HG02870 (cell line): ENCODE results near the gene ATP13A5.

Experiments used
- ATAC-seq: cut with Tn5 transposase; IDR thresholded peaks from one replicate; pipeline ENCODE4 v1.9.1; 2021; ENCODE audit warnings: mild to moderate bottlenecking, moderate library complexity; ENCODE audit not compliant: unreplicated experiment

Gene ATP13A5, protein sequence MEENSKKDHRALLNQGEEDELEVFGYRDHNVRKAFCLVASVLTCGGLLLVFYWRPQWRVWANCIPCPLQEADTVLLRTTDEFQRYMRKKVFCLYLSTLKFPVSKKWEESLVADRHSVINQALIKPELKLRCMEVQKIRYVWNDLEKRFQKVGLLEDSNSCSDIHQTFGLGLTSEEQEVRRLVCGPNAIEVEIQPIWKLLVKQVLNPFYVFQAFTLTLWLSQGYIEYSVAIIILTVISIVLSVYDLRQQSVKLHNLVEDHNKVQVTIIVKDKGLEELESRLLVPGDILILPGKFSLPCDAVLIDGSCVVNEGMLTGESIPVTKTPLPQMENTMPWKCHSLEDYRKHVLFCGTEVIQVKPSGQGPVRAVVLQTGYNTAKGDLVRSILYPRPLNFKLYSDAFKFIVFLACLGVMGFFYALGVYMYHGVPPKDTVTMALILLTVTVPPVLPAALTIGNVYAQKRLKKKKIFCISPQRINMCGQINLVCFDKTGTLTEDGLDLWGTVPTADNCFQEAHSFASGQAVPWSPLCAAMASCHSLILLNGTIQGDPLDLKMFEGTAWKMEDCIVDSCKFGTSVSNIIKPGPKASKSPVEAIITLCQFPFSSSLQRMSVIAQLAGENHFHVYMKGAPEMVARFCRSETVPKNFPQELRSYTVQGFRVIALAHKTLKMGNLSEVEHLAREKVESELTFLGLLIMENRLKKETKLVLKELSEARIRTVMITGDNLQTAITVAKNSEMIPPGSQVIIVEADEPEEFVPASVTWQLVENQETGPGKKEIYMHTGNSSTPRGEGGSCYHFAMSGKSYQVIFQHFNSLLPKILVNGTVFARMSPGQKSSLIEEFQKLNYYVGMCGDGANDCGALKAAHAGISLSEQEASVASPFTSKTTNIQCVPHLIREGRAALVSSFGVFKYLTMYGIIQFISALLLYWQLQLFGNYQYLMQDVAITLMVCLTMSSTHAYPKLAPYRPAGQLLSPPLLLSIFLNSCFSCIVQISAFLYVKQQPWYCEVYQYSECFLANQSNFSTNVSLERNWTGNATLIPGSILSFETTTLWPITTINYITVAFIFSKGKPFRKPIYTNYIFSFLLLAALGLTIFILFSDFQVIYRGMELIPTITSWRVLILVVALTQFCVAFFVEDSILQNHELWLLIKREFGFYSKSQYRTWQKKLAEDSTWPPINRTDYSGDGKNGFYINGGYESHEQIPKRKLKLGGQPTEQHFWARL

DNA sequence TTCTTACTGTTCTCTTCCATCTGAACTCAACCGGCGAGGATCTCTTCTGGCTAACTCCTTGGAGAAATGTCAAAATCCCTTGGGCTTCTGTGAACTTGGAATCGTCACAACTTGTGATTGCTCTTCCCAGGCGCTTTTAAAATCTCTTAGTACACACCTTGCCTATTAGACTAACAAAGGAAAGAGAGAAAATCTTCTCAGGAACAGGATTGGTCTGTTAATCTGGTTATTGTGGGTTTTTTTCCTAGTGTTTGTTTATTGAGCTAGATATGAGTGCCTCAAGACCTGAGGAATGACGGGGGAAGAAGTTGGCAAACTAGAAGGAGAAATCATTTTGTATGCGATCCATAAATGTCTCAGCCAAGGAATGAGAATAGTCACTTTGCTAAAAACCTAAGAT is at the start of gene ATP13A5:
Gene ATP13A5 (minus strand): TSS at position 48 of the 400 bp plus-strand sequence. CDS start 28 bp downstream, at position 20.
- ATAC-seq, result no peak

DNA sequence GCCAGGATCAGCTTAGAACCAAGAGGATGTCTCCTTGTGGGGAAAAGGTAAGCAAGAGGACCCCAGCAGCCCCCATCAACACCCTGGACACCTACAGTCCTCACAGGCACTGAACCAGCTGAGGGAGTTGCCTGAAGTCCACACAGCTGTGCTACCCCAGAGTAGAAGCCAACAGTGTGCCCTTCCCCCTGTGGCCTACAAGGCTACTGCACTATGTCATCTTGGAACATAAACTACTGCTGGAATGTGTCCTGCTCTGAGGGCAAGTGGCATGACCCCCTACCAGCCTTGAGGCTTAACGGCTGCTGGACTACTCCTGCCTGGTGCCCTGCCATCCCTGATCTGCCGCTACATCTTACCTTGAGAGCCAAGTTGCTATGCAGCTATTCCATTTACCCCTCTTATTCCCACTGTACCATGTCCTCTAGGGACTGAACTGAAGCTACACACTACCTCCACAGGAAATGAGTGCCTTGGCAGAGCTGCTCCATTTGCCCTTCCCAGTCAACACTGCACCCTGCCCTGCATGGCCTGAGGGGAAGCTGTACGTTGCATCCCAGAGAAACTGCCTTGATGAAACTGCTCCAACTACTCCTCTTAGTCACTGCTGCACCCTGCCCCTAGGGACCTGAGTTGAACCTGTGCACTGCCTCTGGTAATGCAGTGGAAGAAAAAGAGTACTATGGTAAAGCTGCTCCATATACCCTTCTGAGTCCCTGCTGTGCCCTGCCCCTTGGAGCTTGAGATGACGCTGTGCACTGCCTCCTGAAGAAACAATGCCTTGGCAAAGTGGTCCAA is 40.2 kb upstream of the ATP13A5 start:
- ATAC-seq, result no peak

DNA sequence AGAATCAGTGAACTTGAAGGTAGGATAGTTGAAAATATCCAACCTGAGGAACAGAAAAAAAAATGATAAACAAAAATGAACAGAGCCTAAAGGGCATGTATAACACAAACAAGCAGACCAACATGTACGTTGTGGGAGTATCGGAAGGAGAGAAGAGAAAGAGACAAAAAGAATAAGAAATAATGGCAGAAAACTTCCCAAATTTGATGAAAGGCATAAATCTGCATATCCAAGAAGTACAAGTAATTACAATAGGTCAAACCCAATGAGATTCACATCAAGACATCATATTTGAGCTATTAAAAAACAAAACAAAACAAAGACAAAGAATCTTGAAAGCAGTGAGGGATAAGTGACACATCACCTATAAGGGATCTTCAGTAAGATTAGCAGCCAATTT is 38.1 kb upstream of the ATP13A5 start:
- ATAC-seq, result no peak

DNA sequence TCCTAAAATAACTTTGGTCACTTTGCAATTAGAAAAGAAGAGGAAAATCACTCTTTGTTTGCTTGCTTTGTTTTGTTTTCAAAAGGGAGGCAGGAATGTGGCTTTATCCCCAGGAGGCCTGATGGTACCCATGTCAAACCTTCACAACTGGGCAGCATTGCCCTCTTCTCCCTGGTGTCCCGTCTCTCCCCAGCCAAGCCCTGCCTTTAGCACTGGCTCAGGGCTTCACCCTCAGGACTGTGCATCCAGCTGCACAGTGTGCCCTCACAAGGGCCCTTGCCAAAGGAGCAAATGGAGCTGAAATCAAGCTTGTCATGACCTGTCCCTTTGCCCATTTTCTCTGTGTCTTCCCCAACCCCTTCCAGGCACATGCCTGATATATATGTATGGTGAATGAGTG is 29.1 kb upstream of the ATP13A5 start:
- no peak for ATAC-seq

DNA sequence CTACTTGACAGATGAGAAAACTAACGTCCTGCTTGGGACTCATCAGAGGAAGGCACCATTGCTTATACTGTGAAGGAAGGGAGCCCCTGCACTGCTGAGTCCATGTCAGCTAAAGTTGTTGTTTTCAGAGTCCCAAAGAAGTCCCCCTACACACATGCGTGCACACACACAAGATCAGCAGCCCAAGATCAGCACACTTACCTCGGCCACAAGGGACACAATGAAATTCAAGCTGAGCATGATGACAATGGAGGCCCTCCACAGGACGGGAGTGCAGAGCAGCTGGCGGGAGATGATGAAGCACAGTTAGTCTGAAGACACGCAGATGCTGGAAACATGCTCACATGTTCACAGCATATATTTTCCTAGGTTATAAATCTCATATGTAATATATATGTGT is 28.6 kb upstream of the ATP13A5 start:
- ATAC-seq, result no peak

DNA sequence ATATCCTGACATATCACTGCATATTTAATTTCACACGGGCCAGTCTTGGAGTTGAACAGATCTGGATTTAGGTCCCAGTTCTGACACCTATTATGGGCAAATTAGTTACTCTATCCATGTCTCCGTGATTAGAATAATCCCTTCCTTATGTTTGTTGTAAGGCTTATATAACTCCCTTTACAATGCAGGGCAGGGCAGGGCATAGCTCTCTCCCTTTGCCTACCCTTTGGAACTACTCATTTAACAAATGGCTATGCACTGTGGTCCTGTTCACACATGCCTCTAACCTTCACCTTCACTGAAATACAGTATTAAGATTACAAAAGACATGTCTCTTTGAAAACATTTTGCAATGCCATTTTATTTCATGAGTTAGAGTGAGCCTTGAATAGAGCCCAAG is 24.8 kb upstream of the ATP13A5 start:
- no peak for ATAC-seq

DNA sequence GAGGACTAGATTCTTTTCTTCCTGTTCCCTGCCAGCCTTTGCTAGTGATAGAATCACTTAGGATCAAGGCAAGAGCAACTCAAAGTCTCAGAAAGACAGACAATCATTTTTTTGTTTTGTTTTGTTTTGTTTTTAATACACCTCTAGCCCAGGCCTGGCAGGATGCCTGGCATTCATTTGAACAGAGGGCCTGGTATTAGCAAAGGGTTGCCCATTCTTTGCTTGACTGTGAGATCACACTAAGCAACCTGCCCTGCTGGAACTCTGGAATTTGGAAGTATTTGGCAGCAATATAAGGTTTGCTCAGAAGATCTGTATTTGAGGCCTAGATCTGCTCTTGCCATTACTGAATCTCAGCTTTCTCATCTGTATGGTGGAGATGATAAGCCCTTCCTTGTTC is 21.8 kb upstream of the ATP13A5 start:
- no peak for ATAC-seq

DNA sequence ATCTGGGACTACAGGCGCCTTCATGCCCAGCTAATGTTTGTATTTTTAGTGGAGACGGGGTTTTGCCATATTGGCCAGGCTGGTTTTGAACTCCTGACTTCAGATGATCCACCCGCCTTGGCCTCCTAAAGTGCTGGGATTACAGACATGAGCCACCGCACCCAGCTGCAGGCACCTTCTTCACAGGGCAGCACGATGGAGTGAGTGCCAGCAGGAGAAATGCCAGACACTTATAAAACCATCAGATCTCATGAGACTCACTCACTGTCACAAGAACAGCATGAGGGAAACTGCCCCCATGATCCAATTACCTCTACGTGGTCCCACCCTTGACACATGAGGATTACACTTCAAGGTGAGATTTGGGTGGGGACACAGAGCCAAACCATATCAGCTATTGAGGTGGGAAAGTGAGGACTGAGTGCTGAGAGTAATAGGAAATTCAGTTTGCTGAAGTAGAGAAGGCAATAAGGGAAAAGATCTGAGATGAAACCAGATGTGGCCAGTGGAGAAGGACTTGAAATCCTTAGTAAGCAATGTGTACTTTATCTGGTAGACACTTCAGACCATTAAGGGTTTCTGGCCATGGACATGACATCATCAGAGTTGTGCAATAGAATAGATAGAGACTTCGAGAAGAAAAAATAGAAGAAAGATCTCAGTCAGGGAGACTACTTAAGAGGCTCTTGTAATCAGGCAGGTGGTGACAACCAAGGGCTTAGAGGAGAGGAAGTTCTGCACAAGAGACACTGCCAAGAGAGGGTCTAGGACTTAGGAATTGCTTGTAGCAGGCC is 18.1 kb upstream of the ATP13A5 start:
- no peak for ATAC-seq

DNA sequence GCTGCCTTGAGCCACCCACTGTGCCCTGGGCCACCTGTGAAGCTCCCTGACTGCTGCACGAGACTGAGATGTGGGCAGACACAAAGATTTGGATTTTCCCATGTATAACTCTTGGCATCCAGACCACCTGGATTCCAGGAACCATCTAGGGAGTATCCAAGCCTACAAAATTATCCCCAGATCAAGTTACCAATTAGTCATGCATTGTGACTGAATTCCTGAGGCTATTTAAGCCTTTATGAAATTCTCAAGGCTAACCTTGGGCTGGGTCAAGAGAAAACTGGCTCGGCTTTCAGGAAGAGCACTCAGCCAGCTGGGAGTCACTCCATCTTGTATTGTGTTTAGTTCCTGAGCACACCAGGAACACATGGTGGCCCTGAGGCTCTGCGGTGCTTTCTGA is 13.3 kb upstream of the ATP13A5 start:
- ATAC-seq, result no peak

DNA sequence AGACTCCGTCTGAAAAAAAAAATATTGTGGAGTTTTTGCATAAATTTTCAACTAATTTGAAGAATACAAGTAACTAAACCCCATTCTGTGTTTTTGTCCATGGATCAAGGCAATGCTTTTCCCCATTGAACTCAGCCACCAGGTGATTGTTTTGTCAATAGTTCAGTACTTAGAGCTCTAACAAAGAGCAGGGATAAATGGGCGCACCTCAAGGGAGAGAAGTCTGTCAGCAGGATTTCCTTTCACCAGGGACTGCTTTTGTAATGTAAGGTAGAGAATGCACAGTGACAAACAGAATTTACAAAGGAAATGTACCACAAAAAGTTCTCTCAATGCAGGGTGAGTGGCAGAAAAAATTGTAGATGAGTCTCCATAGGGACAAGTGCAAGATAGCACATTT is 10.8 kb upstream of the ATP13A5 start:
- no peak for ATAC-seq

DNA sequence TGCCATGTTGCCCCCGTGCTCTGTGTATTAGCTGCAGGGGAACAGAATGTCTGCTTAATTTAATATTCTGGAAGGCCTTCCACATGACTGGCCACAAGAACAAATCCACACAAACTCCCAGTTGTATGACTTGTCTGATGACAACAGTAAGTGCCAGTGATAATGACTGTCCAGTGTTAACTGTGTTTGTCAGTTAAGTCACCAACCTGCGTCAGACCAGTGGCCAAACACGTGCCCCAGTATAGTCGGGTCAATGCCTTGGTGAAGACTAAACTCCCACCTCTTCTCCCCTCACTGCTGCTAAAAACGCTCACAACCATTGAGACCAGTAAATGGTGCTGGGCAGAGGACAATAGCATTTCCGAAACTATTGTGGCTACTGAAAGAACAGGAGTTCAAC is 9.8 kb upstream of the ATP13A5 start:
- ATAC-seq, result no peak

DNA sequence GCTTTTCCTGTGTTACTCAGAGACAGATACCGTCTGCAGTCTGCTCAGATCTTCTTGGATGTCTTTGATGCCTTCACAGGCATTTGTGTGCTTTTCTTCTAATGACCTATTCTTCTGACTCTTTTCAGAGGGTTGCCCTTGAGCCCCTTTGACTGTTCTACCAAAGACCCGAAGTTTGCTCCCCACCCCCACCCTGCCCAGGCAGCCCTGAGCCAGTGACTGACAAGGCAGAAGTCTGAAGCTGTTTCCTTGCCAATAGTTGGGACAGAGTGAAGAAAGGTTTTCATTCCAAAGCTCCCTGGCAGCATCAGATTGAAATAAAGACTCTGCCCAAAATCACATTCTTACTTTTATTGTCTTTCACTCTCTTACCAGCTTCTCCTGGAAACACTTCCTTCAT is 9.0 kb upstream of the ATP13A5 start:
- ATAC-seq, result no peak

DNA sequence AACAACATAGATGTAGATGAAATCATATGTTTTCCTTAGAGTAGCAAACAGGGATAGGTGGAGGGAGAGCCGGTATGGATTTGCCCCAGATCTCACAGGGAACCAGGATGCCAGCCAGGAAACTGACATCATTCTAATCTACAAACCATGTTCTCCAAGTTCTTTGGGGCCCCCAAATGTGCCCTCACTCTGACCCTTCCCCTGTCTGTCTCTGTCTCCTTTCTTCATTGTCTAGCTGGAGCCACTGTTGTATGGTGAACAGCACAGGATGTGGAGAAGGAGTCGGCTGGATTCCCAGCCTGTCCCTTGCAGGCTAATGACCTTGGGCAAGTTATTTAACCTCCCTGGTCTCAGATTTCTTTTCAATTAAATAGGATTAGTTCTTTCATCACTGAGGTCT is 962 bp downstream of the ATP13A5 start:
- ATAC-seq, result no peak

DNA sequence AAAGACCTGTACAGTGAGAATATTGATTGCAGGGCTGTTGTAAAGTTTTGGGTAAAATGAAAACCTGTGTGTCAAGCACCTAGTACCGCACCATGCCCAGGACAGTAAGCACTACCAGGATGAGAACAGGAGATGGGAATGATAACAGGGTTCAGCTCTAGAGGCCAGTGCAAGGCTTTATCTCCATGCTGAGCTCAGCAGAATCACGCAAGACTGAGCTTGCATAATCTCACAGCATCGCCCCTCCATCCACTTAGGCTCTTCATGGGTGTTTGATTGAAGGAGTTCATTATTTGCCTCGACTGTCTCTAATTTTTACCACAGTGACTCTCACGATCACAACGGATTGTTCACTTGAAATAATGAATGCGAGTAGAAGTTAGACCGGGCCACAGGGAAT is 2.9 kb downstream of the ATP13A5 start:
- no peak for ATAC-seq

DNA sequence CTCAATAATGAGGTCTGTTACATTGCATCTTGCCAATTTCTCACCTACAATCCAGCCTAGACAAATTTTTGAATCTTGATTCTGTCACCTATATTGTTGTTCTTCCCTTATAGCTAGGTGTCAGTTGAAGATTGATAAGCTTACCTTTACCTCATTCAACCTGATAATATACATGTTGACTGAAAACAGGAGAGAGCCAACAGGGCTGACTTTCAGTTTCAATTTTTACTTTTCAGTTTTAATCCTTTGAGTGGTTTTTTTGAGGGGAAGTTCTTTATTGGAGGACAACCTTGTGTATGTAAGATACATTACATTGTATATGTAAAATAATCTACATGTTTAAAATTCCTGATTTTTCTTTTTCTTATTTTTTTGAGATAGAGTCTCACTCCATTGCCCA is 5.8 kb downstream of the ATP13A5 start:
- ATAC-seq, result peak; percentile 76

DNA sequence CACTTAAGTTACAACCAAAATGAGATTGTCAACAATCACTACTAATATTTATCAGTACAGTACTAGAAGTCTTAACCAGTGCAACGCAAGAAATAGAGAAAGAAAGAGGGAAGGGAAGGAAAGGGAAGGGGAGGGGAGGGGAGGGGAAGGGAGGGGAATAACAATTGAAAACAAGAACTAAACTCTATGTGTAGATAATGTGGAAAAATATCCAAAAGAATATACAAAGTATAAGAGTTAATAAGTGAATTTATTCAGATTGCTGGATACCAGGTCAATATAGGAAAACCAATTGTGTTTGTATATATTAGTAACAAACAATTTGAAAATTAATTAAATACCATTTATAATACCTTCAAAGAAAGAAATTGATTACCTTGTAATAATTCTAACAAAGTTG is 10.7 kb downstream of the ATP13A5 start:
- ATAC-seq, result no peak

DNA sequence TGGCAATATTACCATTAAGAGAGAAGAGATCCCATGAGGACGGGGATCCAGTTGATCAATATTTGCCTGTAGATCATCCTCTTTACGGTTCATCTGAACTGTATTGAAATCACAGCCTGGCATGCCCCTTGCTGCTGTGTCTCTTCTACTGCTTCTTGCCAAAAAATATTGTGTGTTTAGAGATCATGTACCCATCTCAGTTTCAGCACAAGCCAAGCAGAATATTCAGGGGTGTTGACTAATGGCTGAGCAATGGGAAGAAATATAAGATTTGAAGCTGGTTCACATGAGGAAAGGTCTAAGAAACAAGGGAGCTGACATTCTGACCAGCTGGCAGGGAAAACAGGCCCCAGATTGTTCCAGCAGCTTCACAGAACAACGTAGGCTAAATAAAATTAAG is 21.3 kb downstream of the ATP13A5 start:
- no peak for ATAC-seq

DNA sequence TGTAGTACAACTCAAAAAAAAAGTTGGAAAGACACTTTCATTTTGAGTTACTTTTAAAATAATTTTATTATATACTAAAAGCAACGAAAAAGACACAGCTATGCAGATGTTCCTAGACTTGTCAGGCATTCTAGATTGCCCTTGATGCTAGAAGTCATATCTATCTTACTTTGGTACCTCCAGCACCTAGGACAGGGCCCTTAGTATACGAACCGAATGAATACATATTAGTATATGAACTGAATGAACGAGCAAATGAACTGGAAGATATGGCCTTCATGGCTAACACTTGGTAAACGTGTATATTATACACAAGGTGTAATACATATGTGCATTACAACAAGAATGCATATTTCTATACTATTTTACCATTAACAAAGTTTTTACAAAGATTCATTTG is 24.1 kb downstream of the ATP13A5 start:
- ATAC-seq, result no peak

DNA sequence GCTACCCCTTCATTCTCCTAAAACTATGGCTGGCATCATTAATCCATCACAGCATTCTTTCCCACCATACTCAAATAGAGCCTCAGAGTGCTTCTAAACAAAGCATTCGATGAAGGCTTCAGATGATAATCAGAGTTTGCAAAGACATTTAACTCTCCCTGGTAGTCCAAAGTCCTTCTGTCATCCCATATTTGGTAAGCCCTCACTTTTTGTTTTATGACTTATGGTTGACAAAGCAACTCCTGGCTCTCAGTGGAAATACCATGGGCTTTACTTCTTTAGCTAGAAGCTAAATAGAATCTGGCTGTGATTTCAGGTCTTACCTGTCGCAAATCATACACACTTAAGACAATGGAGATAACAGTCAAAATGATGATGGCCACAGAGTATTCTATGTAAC is 27.8 kb downstream of the ATP13A5 start:
- no peak for ATAC-seq

DNA sequence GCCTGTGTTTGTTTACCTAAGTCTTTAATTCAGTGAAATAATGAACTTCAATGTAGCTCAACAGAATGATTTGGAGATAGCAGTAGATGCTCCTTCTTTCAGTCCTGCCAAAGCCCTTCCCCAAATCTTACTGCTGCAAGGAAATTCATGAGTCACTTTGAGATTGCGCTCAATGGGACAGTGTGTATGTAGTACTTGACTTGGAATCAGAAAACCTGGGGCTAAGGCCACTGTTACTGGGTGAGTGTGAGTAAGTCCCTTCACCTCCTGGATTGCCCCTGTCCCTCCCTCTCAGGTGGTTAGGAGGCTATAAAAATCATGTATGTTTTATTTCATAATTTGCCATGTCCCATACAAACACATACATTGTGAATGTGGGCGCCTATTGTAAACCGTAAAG is 29.9 kb downstream of the ATP13A5 start:
- ATAC-seq, result no peak
